Activated CD8-positive, alpha-beta memory T cell treated with anti-CD3 and anti-CD28 coated beads, Interleukin-2, amount 50 U/mL, for 4 hours (primary cell): ENCODE data around the gene AOX1.
"Not testable (repeated sequence)": the region's sequence is repeated elsewhere in the genome, so short reads cannot be mapped to it uniquely, and the experiment has no call there.

ENCODE experiments used
- DNase-seq: peaks from one replicate; pipeline ENCODE4 v3.0.0-alpha.2; 2020

Gene AOX1

DNA sequence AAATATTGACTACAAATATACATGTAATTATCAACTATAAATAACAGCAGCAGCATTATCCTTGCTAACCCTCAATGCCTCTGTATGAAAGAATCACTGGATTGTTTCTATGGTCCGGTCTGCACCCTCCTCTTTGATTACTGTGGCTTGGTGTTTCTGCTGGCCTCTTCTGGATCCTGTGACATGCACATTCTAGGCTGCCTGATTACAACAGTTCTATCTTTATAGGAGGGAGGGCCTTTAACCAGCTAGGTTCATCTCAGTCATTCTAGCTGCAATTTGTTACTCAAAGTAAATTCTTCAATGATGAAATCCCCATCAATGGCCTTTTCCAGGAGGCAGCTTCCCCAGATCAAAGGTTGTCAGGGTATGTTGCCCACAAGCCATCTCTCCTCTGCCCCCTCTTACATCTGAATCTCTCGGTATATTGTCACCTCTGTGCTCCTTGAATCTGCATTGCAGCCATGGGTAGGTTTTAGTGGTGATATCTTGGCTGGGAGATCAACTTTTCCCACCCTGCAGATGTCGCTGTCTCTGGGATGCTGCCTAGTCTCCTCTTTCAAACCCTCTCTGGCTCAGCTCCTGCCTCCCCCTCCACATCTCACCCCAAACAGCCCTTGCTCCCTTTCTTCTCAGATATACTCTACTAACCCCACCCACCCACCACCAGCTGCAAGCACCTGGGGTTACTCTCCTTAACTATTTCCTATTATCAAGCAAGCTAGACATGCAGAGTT is 119.7 kb downstream of the AOX1 start:
- no peak for DNase-seq

DNA sequence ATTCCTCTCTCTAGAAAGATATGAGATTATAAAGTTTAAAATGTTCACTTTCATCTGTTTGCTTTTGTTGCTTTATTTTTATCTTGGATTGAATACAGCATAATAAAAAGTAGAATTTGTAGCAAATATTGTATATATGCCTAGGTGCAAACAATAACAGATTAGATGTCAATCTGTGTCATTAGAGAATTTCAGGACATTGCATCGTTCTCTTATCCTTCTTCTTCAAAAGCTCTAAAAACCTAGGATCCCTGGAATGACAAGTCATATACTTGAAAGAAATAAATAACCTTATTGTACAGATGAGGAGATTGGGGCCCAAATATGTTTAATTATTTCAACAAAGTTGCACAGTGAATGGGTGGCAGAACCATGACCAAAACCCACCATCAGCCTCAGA is 123.1 kb downstream of the AOX1 start:
- no peak for DNase-seq

DNA sequence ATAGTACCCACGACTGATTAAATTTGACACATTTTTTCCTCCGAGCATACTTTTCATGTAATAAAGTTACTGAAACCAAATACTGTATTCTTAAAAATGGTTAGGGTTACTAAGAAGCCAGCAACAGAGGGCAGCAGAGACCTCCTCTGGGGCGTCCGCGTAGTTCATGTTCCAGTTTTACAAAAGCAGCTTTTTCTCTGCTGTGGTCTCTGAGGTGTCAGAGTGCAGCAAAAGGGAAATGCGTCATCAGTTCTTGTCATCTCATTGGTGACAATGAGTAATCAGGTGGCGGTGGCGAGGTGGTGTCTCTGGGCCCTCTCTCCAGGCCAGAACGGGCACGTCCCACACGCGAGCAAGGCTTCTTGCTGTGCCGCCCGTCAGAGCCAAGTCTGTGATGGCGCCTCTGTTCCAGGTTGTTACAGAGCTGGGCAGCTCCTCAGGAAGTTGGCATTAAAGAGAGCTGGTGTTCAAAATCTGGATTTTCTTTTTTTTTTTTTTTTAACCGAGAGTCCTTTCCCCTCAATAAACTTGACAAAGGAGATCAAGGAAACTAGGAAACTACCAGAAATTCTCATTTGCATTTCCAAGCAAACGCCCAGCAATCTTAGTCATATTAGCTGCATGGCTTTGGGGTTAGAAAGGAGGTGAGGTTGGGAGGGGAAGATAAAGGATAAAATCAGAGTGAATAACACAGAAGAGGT is 127.3 kb downstream of the AOX1 start:
- peak; percentile 89 for DNase-seq

DNA sequence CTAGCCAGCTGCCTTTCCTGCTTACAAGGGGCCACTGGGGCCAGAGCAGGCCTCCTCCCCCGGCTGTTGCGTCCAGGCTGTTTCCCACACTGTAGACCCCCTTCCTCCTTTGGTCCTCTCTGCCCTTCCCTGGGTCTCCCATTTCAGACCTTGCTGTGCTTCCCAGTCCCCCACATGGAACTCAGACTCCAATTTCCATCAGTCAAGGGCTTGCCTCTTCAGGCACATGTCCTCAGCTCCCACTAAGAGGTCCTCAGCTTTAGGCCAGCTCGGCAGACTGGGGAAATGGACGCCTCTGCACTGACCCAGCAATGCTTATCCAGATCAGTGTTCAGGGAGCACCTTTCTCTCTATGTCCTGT is 127.9 kb downstream of the AOX1 start:
- DNase-seq = peak; percentile 20

DNA sequence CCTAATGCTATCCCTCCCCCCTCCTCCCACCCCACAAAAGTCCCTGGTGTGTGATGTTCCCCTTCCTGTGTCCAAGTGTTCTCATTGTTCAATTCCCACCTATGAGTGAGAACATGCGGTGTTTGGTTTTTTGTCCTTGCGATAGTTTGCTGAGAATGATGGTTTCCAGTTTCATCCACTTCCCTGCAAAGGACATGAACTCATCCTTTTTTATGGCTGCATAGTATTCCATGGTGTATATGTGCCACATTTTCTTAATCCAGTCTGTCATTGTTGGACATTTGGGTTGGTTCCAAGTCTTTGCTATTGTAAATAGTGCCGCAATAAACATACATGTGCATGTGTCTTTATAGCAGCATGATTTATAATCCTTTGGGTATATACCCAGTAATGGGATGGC is 129.2 kb downstream of the AOX1 start:
- not testable (repeated sequence) for DNase-seq

DNA sequence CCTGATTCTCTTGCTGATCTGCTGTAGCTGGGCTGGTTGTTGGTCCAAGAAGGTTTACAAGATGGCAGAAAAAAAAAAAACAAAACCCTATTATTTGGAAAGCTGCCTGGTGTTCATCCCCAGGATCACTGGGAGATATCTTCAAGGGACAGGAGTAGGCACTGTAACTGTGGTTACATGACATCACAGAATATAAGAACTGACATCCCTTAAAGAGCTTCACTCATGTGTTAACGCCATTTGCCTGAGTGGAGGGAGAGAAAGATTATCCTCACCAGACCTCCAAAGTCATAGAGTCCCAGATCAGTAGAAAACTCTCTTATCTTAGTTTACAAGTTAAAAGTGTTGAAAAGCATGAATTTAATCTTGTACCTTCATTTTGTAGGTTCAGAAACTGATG is 130.6 kb downstream of the AOX1 start:
- DNase-seq = no peak
